Activated CD4-positive, CD25-positive, alpha-beta regulatory T cell treated with anti-CD3 and anti-CD28 coated beads, Interleukin-2, amount 50 U/mL, for 16 hours (primary cell): ENCODE results near the gene ZNF100.
"Not testable (repeated sequence)": the region's sequence is repeated elsewhere in the genome, so short reads cannot be mapped to it uniquely, and the experiment has no call there.

Experiments
- DNase-seq: peaks from one replicate; pipeline ENCODE4 v3.0.0-alpha.2; 2020; ENCODE audit warnings: low read depth, low spot score

ZNF100 gene

DNA sequence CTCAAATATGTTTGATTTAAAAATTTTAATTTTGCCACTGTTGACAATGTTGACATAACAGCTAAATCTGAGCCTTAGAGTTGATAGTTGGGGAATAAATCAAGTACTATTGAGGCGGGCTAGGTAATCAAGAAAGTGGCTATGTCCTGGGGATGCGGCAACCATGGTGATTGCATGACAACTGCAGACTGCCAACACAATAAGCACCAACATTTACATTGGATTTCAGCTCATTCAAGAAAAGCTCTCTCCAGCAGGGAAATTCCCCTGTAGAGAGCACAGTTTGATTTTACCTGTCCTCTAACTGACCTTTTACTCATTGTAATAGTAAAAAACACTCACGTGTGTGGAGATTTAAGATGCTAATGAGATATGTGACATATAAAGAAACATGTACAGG lies 63.1 kb downstream of the ZNF100 start:
- no peak for DNase-seq

DNA sequence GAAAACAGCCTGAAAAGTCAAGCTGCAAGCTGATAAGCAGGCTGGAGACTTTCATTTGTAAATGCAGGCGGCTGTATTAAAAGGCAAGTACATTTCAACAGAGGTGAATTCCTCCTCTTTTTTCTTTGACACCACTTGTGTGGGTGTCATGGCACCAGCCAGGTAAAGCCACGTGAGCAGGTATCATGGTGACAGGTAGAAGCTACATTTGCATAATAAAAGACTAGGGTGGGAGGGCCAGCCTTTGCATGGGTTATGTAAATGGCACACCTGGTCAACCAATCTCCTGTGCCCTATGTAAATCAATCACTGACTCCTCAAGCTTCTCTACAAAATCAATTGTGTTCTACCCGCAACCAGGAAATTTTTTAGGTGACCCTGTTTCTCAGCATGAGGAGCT lies 68.2 kb downstream of the ZNF100 start:
- no peak for DNase-seq

DNA sequence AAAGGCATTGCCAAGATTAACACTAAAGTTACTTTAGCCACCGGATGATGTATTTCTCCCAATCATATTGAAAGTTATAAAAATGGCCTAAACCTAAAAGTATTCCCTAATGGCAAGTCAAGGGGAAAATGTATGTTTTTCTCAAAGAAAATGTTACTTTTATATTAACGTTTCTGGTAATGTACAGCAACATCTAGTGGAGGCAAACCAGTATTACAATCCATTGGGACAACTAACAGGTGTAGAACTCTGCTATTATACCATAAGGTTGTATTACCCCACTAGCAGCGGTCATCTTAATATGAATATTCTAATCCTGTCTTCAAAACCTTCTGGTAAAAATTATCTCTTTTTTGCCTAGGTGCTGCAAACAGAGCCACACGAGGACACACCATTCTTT lies 69.2 kb downstream of the ZNF100 start:
- no peak for DNase-seq

DNA sequence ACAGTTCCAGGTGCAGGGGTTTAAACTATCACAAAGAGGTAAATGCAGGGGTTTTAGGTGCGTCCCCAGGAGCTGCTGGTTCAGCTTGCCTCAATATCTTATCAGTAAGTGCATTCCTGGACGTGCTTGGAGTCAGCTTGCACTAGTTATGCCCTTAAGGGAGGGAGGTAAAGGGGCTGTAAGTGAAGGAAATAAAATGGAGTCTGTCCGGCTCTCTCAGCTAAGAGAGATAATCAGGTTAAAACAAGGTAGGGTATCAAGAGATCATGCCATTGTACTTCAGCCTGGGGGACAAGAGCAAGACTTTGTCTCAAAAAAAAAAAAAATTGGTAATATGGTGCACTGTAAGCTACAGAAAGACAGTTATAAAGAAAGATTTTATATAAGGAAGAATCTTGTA lies 69.7 kb downstream of the ZNF100 start:
- no peak for DNase-seq

DNA sequence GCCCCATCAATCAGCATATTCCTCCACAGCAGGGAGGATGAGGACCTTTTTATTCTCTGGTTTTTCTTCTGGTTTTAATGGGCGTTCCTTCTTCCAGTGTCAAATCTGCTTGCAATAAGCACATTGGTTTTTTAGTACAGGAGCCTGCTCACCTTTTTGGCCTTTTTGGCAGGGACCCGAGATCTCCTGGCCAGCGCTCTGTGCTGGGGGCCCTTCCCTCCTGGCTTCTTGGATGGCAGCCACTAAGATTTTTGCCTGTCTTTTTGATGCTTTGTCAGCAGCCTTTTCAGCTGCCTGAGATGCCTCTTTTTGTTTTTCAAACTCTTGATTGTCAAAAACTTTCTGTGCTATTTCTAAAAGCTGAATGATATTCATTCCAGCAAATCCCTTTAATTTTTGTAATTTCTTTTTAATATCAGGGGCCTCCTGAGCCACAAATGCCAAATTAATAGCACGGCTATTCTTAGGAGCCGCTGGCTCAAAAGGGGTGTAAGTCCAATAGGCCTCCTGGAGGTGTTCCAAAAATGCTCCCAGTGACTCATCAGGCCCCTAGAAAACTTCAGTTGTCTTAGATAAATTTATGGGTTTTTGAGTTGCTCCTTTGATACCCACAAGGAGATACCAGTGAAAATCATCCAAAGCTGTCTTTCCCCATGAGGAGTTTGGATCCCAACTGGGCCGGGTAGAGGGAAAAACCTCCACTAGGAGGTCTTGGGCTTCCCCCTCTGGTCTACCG lies 73.0 kb downstream of the ZNF100 start:
- no peak for DNase-seq

- DNase-seq: no peak
These were observed 74.0 kb downstream of the ZNF100 start for GRCh38 chr19:21693399-21693798.

- DNase-seq: no peak
These were observed 75.7 kb downstream of the ZNF100 start for GRCh38 chr19:21691661-21692060.

DNA sequence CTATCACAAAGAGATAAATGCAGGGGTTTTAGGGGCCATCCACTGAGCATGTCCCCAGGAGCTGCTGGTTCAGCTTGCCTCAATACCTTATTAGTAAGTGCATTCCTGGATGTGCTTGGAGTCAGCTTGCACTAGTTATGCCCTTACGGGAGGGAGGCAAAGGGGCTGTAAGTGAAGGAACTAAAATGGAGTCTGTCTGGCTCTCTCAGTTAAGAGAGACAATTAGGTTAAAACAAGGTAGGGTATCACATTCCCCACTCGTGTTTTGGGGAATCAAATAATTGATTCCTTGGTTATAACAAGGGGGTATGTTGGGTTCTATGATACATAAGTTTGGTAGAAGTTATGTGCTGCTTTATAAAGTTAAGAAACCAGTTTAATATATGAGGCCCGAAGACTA lies 78.9 kb downstream of the ZNF100 start:
- DNase-seq: no peak

- no peak for DNase-seq
These were observed 86.7 kb downstream of the ZNF100 start for GRCh38 chr19:21680671-21681070.

GRCh38 chr19:21680026-21680425 lies 87.4 kb downstream of the ZNF100 start:
- DNase-seq: no peak

- no peak for DNase-seq
These were observed 89.5 kb downstream of the ZNF100 start for GRCh38 chr19:21677696-21678418.

- DNase-seq: no peak
These were observed 92.9 kb downstream of the ZNF100 start for GRCh38 chr19:21674454-21674853.

GRCh38 chr19:21673479-21673878 lies 93.9 kb downstream of the ZNF100 start:
- DNase-seq: not testable (repeated sequence)
